ENCODE measurements around the gene AGPAT3.

DNA sequence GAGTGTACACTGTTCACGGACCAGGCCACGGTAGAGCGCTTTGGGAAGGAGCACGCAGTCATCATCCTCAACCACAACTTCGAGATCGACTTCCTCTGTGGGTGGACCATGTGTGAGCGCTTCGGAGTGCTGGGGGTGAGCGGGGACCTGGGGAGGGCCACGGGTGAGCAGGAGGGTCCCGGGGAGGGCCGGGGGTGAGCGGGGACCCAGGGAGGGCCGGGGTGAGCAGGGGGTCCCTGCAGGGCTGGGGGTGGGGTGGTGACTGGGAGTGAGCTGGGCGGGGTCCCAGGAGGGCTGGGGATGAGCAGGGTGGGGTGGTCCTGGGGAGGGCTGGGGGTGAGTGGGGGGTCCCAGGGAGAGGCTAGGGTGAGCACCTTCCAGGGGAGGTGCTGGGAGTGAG is 103.0 kb downstream of the AGPAT3 start:
- TF ChIP-seq CTCF (IDR thresholded peaks at IDR 0.05), result no peak
- no peak for TF ChIP-seq POLR2A (IDR thresholded peaks at IDR 0.05)

All from suprapubic skin (tissue), 3 donors.